DND-41 (cell line): ENCODE measurements around the gene SLC48A1.

Source experiments
- ATAC-seq: fragments of 200-7000 bp; cut with Tn5 transposase; 3 replicates; pipeline ENCODE4 v1.9.1; 2021; ENCODE audit warnings: low read depth; ENCODE audit not compliant: insufficient read depth
- DNase-seq: peaks from one replicate; pipeline ENCODE4 v3.0.0-alpha.2; 2020
- H2AFZ ChIP-seq: 2 replicates; pipeline ENCODE4 v1.6.0; 2012; ENCODE audit warnings: low read depth, low read length
- H3K27ac ChIP-seq: 2 replicates; pipeline ENCODE4 v1.5.1; 2012; ENCODE audit warnings: low read length, inconsistent platforms
- H3K27me3 ChIP-seq: fragments of 200-600 bp; sonication (generic); 2 replicates; pipeline ENCODE4 v1.6.0; 2012; ENCODE audit warnings: low read length, mild to moderate bottlenecking, inconsistent platforms; ENCODE audit not compliant: insufficient read depth, poor library complexity
- H3K36me3 ChIP-seq: 2 replicates; pipeline ENCODE4 v1.5.1; 2012; ENCODE audit warnings: low read length, inconsistent platforms; ENCODE audit not compliant: insufficient read depth
- H3K4me1 ChIP-seq: 2 replicates; pipeline ENCODE4 v1.5.1; 2012; ENCODE audit warnings: mild to moderate bottlenecking, low read length; ENCODE audit not compliant: insufficient read depth
- H3K4me2 ChIP-seq: 2 replicates; pipeline ENCODE4 v1.6.0; 2012; ENCODE audit warnings: mild to moderate bottlenecking, moderate library complexity, low read length, inconsistent platforms; ENCODE audit not compliant: insufficient read depth
- H3K4me3 ChIP-seq, 2 experiments: fragments of 200-600 bp in 1 of 2; shearing (Covaris generic) in 1 of 2; 2 replicates each; pipeline ENCODE4 v1.5.1; 2012 to 2016; ENCODE audit warnings: inconsistent platforms in 2 of 2, low read length in 2 of 2, mild to moderate bottlenecking in 2 of 2, low read depth in 1 of 2, moderate library complexity in 1 of 2
- H3K79me2 ChIP-seq: 2 replicates; pipeline ENCODE4 v1.6.0; 2012; ENCODE audit warnings: low read length, inconsistent platforms; ENCODE audit not compliant: insufficient read depth
- H3K9ac ChIP-seq: 2 replicates; pipeline ENCODE4 v1.6.0; 2012; ENCODE audit warnings: low read depth, mild to moderate bottlenecking, inconsistent platforms, low read length, moderate library complexity
- H3K9me3 ChIP-seq: 2 replicates; pipeline ENCODE4 v1.5.1; 2012; ENCODE audit warnings: low read length, moderate library complexity, mild to moderate bottlenecking, inconsistent platforms; ENCODE audit not compliant: insufficient read depth, severe bottlenecking
- H4K20me1 ChIP-seq: 2 replicates; pipeline ENCODE4 v1.6.0; 2012; ENCODE audit warnings: low read length; ENCODE audit not compliant: insufficient read depth
- CTCF ChIP-seq: IDR thresholded peaks from 2 replicates; pipeline ENCODE4 v1.5.1; 2012; ENCODE audit warnings: borderline replicate concordance, low read length, moderate library complexity, mild to moderate bottlenecking; ENCODE audit not compliant: poor library complexity, severe bottlenecking; ENCODE audit errors: extremely low read depth
- EZH2 ChIP-seq: IDR thresholded peaks from 3 replicates; pipeline ENCODE4 v1.6.1; 2012; ENCODE audit warnings: borderline replicate concordance, low read depth, mild to moderate bottlenecking, moderate library complexity, low read length, inconsistent platforms; ENCODE audit not compliant: severe bottlenecking

The SLC48A1 gene

DNA sequence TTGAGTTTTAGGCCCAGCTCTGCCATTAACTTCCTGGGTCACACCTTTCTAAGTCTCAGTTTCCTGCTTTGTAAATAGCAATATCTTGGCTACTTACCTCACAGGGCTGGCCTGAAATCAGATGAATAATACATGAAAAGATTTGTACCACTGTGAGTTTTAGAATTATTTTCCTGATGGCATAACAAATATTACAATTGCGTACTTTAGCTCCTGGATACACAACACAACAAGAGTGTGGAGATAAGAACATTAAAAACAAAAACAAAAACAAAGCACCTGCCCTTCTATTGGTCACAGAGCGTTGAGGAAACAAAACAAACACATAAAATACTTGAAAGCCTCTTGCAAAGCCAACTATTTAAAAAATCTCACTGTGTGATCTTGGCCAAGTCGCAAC is 51.6 kb downstream of the SLC48A1 start:
- no peaks in the 10 kb centered on the region for H3K36me3 ChIP-seq
- ATAC-seq: peak; percentile 4; the same call in 1 of the 3 replicates
- DNase-seq: no peak
- no peak overlapping the region for H3K4me2 ChIP-seq
- H3K9ac ChIP-seq: no peak overlapping the region
- no peaks in the 10 kb centered on the region for H4K20me1 ChIP-seq
- TF ChIP-seq CTCF (no peak), EZH2 (no peak)
- peak overlapping the region; percentile 59; the same call in 1 of the 2 replicates for H3K27ac ChIP-seq
- peaks cover 15% of the 10 kb centered on the region for H3K27me3 ChIP-seq
- H3K4me1 ChIP-seq: peaks cover 28% of the 10 kb centered on the region
- H3K79me2 ChIP-seq: 0 out of 2 replicates have a peak, but pooled peaks cover 2% of the 10 kb centered on the region
- no peaks in the 10 kb centered on the region for H3K9me3 ChIP-seq
- peak overlapping the region; percentile 61 for H2AFZ ChIP-seq
- H3K4me3 ChIP-seq: no peak overlapping the region

- Histone ChIP-seq H3K9me3 (no peaks in the 10 kb centered on the region), H4K20me1 (no peaks in the 10 kb centered on the region), H3K79me2 (no peaks in the 10 kb centered on the region), H3K4me3 (no peak overlapping the region), H3K9ac (no peak overlapping the region), H2AFZ (no peak overlapping the region), H3K27ac (no peak overlapping the region), H3K4me1 (peaks cover 26% of the 10 kb centered on the region), H3K4me2 (no peak overlapping the region), H3K36me3 (no peaks in the 10 kb centered on the region), H3K27me3 (peaks cover 12% of the 10 kb centered on the region)
- ATAC-seq (no peak), DNase-seq (no peak)
- TF ChIP-seq EZH2 (no peak), CTCF (no peak)
Observed at GRCh38 chr12:47825173-47825639, 52.2 kb downstream of the SLC48A1 start.

- ATAC-seq (no peak), DNase-seq (no peak)
- no peak overlapping the region for H3K4me3 ChIP-seq
- H3K4me2 ChIP-seq: no peak overlapping the region
- H3K27ac ChIP-seq: no peak overlapping the region
- no peaks in the 10 kb centered on the region for H3K79me2 ChIP-seq
- H3K27me3 ChIP-seq: peaks cover 2% of the 10 kb centered on the region
- TF ChIP-seq EZH2: no peak
- TF ChIP-seq CTCF: no peak
- no peaks in the 10 kb centered on the region for H3K9me3 ChIP-seq
- no peaks in the 10 kb centered on the region for H3K36me3 ChIP-seq
- no peak overlapping the region for H2AFZ ChIP-seq
- H4K20me1 ChIP-seq: no peaks in the 10 kb centered on the region
- no peak overlapping the region for H3K9ac ChIP-seq
- peaks cover 34% of the 10 kb centered on the region for H3K4me1 ChIP-seq
Observed at GRCh38 chr12:47828008-47828975, 55.3 kb downstream of the SLC48A1 start.
